ENCODE measurements around the gene CPNE8.

Gene CPNE8

DNA sequence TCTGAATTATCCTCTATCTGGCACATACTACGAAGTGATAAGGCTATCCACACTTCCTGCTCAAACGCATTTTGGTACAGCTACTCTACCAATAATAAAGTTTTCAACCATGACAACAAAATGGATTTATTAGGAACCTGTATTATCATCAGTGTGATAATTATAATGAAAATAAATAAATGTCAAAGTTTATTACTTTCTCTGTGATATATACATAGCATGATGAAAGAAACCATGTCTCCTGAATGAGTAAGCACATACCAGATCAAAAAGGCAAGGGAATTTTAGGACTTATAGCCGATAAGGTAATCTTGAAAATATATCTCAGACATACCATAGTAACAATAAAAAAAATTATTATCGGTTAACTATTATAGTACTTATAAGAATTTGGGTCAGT lies 61.1 kb downstream of the CPNE8 start:
- TF ChIP-seq, protein P1, sequence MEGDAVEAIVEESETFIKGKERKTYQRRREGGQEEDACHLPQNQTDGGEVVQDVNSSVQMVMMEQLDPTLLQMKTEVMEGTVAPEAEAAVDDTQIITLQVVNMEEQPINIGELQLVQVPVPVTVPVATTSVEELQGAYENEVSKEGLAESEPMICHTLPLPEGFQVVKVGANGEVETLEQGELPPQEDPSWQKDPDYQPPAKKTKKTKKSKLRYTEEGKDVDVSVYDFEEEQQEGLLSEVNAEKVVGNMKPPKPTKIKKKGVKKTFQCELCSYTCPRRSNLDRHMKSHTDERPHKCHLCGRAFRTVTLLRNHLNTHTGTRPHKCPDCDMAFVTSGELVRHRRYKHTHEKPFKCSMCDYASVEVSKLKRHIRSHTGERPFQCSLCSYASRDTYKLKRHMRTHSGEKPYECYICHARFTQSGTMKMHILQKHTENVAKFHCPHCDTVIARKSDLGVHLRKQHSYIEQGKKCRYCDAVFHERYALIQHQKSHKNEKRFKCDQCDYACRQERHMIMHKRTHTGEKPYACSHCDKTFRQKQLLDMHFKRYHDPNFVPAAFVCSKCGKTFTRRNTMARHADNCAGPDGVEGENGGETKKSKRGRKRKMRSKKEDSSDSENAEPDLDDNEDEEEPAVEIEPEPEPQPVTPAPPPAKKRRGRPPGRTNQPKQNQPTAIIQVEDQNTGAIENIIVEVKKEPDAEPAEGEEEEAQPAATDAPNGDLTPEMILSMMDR (IDR thresholded peaks at IDR 0.05; ENCODE audit: insufficient read depth, low read length, poor library complexity, severe bottlenecking): no peak

DNA sequence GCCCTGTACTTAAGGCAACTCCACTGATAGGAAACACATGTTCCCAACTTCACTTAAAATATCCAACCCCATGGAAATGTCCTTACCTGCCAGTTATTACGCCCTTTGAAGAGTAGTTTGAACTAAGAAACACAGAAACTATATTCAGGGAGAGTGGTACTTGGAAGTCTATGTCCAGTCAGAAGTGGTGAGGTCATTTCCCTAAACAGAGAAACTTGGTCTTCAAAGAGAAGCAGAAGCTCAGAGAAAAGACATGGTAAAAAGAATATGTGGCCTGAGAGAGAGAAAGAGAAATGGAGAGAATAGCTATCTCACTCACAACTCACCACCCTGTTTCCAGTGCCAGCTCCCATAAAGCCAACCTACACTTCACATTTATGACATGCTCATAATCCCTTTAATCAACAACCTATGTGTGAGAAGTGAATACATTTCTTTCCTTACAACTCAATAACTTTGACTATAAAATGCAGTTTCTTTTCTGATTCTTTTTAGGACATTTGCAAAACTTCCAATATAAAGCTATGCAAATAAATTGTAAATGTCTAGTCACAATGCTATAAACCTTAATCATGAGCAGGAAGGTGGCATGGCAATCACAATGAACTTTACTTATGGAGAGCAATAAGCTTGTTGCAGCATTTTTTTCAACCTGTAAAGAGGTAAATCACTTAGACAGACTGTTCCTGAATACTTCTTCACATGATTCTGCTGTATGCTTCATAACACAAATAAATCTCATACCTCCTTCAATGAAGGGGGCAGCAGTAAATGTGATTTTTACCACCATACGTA lies 67.1 kb downstream of the CPNE8 start:
- no peak for DNase-seq (ENCODE audit: extremely low read depth, insufficient read length)
- Histone ChIP-seq H3K27me3 (replicated peaks; ENCODE audit: control insufficient read depth, insufficient read depth, low read length) (no peaks in the 10 kb centered on the region), H3K36me3 (ENCODE audit: control insufficient read depth, insufficient read depth, low read length) (no peaks in the 10 kb centered on the region), H3K4me3 (replicated peaks; ENCODE audit: low read depth, low read length) (no peak overlapping the region)
- TF ChIP-seq, protein P1 (IDR thresholded peaks at IDR 0.05; ENCODE audit: insufficient read depth, low read length, poor library complexity, severe bottlenecking): no peak

More for the DNA sequence above, 61.1 kb downstream of the CPNE8 start:
- Histone ChIP-seq H3K27me3 (replicated peaks; ENCODE audit: control insufficient read depth, insufficient read depth, low read length) (no peaks in the 10 kb centered on the region), H3K4me3 (replicated peaks; ENCODE audit: low read depth, low read length) (no peak overlapping the region), H3K36me3 (ENCODE audit: control insufficient read depth, insufficient read depth, low read length) (no peaks in the 10 kb centered on the region; the same call in 1 of the 2 replicates)
- no peak for DNase-seq (ENCODE audit: extremely low read depth, insufficient read length)

DNA sequence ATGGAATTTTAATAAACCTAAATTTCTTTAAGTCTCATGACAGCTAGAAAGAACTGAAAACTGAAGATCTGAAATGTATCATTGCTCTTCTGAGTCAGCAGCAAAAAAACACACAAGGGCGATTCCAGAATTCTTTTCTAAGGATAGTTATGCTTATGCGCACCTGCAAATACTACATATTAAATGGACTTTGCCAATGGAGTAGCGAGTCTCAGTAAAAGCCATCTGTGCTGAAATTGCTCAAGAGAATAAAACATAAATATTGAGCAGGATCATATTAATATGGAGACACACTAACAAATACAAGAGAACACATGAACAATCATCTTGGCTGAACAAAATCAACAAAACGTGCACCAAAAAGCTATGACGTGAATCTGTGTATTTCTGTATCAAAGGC lies 73.7 kb downstream of the CPNE8 start:
- no peak for DNase-seq (ENCODE audit: extremely low read depth, insufficient read length)
- H3K27me3 ChIP-seq (replicated peaks; ENCODE audit: control insufficient read depth, insufficient read depth, low read length): no peaks in the 10 kb centered on the region
- no peaks in the 10 kb centered on the region for H3K36me3 ChIP-seq (ENCODE audit: control insufficient read depth, insufficient read depth, low read length)
- H3K4me3 ChIP-seq (replicated peaks; ENCODE audit: low read depth, low read length): no peak overlapping the region
- TF ChIP-seq, protein P1 (IDR thresholded peaks at IDR 0.05; ENCODE audit: insufficient read depth, low read length, poor library complexity, severe bottlenecking): no peak

DNA sequence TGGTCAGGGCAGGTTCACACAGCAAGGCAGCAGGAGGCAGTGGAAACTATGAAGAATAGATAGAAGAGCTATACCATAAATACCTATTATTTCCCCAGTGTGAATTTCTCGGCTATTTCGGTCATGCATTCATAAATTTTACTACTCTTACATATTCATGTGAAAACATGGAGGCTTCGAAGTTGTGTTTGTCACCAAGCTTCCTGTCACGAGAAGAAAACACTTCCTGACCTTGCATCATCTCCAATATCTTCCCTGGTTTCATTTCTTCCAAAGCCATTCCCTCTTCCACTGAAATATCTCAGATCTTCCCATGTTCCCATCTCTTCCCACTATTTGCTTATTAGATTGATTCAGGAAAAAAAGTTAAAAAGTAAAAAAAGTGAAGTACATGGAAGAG lies 80.4 kb downstream of the CPNE8 start:
- Histone ChIP-seq H3K4me3 (replicated peaks; ENCODE audit: low read depth, low read length) (no peak overlapping the region), H3K27me3 (replicated peaks; ENCODE audit: control insufficient read depth, insufficient read depth, low read length) (no peaks in the 10 kb centered on the region), H3K36me3 (ENCODE audit: control insufficient read depth, insufficient read depth, low read length) (no peaks in the 10 kb centered on the region; the same call in 1 of the 2 replicates)
- TF ChIP-seq, protein P1 (IDR thresholded peaks at IDR 0.05; ENCODE audit: insufficient read depth, low read length, poor library complexity, severe bottlenecking): no peak
- DNase-seq (ENCODE audit: extremely low read depth, insufficient read length): no peak

DNA sequence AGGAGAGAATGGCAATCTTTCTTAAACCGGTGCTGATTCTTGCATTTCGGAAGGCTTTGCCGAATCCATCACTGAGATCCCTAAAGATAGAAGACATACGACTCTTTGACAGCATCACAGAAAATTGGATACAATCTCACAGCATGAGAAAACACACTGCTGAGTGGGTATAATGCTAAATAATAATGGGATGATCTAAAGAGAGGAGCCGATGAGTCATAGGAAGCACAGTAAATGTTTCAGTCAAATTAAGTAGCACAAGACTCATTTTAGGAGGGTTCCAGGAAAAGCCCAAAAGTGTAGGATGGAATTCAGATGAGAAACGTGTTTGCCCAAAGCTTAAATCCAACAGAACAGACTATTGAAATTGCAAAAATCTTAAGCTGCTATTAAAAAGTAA lies 81.7 kb downstream of the CPNE8 start:
- TF ChIP-seq, protein P1 (IDR thresholded peaks at IDR 0.05; ENCODE audit: insufficient read depth, low read length, poor library complexity, severe bottlenecking): no peak
- Histone ChIP-seq H3K36me3 (ENCODE audit: control insufficient read depth, insufficient read depth, low read length) (no peaks in the 10 kb centered on the region; the same call in 1 of the 2 replicates), H3K4me3 (replicated peaks; ENCODE audit: low read depth, low read length) (no peak overlapping the region), H3K27me3 (replicated peaks; ENCODE audit: control insufficient read depth, insufficient read depth, low read length) (no peaks in the 10 kb centered on the region)
- no peak for DNase-seq (ENCODE audit: extremely low read depth, insufficient read length)
